ENCODE measurements around the gene PLEKHM1. TPM values are rescaled to one million over a fixed set of nuclear protein-coding genes. Genes with fewer than 3 reads are reported as not detected.

Gene PLEKHM1
- total and polyA plus RNA-seq, 9 donors: 13.0 to 38.4 (median 33.5) TPM

DNA sequence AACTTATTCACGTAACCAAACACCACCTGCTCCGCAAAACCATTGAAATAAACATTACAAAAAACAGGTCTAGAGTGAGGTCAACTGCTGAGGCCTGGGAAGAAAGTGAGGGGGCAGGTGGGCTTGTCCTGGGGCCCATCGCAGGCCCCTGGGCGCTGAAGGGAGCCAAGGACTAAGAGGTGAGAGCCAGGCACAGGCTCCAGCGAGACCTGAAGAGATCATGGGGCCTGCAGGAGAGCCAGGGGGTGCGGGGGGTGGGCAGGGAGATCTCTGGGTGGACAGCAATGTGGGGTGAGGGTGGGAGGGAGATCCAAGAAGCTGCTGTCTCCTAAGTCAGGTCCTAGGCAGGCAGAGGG is 65.8 kb downstream of the PLEKHM1 start:
- 93 to 94% (median 93%) methylated on average over 6 of the region's 6 CpGs for WGBS, 3 donors
- Histone ChIP-seq H3K27me3 (no peaks in the 10 kb centered on the region), H3K36me3 (no peaks in the 10 kb centered on the region), H3K4me1 (ENCODE audit: insufficient read depth) (no peaks in the 10 kb centered on the region), H3K4me3 (no peak overlapping the region), H3K27ac (no peak overlapping the region), H3K9me3 (no peaks in the 10 kb centered on the region)
- intact Hi-C loops (cut with DNase I): no loop called here
- TF ChIP-seq CTCF (IDR thresholded peaks at IDR 0.05) (no peak), EP300 (IDR thresholded peaks at IDR 0.05) (no peak), POLR2A (IDR thresholded peaks at IDR 0.05) (no peak)
- DNase-seq: no peak

GRCh38 chr17:45423975-45424335 is 66.6 kb downstream of the PLEKHM1 start:
- Histone ChIP-seq H3K27me3 (no peaks in the 10 kb centered on the region), H3K27ac (no peak overlapping the region), H3K36me3 (no peaks in the 10 kb centered on the region), H3K4me1 (ENCODE audit: insufficient read depth) (no peaks in the 10 kb centered on the region), H3K4me3 (no peak overlapping the region), H3K9me3 (no peaks in the 10 kb centered on the region)
- intact Hi-C loops (cut with DNase I): no loop called here
- TF ChIP-seq EP300 (IDR thresholded peaks at IDR 0.05): no peak
- TF ChIP-seq CTCF (IDR thresholded peaks at IDR 0.05): no peak
- no peak for TF ChIP-seq POLR2A (IDR thresholded peaks at IDR 0.05)
- no peak for DNase-seq
- WGBS, 3 donors: 81 to 100% (median 92%) methylated on average over 1 of the region's 1 CpG

DNA sequence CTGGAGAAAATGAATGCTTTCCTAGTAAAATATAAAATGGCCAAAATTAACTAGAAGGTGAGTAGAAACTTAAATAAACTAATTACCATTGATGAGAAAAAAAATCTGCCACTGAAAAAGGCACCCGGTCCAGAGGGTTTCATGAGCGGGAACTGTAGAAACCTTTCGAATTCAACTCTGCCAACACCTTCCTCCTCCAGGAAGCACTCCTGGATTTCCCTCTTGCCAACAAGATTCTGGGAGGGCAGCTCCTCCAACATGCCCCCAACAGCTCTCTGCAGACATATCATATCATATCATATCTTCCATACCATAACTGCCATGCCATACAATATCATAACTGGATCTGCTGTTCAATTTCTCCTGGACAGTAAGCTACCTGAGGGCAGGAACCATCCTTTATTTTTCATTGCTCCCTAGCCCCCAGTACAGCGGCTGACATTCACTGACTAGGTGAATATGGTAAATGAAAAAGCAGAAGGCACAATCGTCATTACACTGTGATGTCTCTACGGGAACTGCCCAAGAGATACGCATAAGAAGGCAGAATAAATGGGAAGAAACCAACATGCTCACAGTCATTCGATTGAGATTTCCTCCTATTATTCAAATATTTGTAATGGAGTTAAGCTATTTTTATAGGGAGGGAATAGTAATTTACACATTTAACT is 67.1 kb downstream of the PLEKHM1 start:
- 69 to 77% (median 73%) methylated on average over 8 of the region's 8 CpGs for WGBS, 3 donors

DNA sequence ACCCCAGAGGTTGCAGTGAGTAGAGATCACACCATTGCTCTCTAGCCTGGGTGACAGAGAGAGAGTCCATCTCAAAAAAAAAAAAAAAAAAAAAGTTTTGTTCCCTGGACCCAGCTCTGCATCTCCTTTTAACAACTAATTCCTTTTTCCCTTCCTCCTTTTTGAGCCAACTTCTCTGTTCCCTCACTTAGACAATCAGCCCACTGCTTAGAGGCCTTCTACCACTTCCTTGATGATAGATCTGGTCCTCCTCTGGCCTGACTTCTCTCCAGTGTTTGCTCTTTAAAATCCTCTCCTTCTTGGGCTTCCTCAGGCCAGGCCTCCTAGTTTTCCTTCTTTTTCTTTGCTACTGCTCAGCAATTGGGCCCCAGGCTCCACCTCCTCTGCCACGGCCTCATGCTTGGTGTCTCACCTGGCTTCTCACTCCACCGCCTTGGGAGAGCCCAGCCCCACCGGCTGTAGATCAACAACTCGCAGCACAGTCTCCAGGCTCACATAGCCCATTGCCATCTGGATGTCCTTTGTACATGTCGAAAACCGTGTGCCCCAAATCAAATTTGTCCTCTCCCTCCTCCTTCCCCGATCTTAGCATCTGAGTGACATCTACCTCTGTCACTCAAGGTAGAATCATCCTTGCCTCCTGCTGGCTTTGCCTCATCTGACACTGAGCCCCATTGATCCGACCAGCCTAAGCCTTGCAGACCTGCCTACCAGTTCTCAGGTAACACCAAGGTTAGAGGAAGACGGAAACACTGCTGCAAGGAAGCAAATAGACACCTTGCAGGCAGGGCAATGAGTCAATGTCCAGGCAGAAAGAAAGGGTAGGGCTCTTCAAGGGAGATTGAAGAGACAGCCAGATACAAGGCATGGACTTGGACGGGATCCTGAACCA is 75.3 kb downstream of the PLEKHM1 start:
- intact Hi-C loops (cut with DNase I): no loop called here
- no peak overlapping the region for H3K27ac ChIP-seq
- no peak overlapping the region for H3K4me3 ChIP-seq
- no peak for DNase-seq
- H3K27me3 ChIP-seq: no peaks in the 10 kb centered on the region
- no peaks in the 10 kb centered on the region for H3K4me1 ChIP-seq (ENCODE audit: insufficient read depth)
- no peaks in the 10 kb centered on the region for H3K36me3 ChIP-seq
- TF ChIP-seq POLR2A (IDR thresholded peaks at IDR 0.05) (no peak), CTCF (IDR thresholded peaks at IDR 0.05) (no peak), EP300 (IDR thresholded peaks at IDR 0.05) (no peak)
- 82 to 88% (median 86%) methylated on average over 10 of the region's 10 CpGs for WGBS, 3 donors
- H3K9me3 ChIP-seq: no peaks in the 10 kb centered on the region

More for the DNA sequence above, 67.1 kb downstream of the PLEKHM1 start:
- intact Hi-C loops (cut with DNase I): no loop called here
- DNase-seq: no peak
- Histone ChIP-seq H3K27ac (no peak overlapping the region), H3K27me3 (no peaks in the 10 kb centered on the region), H3K4me1 (ENCODE audit: insufficient read depth) (no peaks in the 10 kb centered on the region), H3K36me3 (no peaks in the 10 kb centered on the region), H3K4me3 (no peak overlapping the region), H3K9me3 (no peaks in the 10 kb centered on the region)
- TF ChIP-seq EP300 (IDR thresholded peaks at IDR 0.05): no peak
- no peak for TF ChIP-seq POLR2A (IDR thresholded peaks at IDR 0.05)
- TF ChIP-seq CTCF (IDR thresholded peaks at IDR 0.05): no peak
